Effector CD4-positive, alpha-beta T cell (primary cell): Measurements from ENCODE around the gene NUBPL.
"Not testable (repeated sequence)": the region's sequence is repeated elsewhere in the genome, so short reads cannot be mapped to it uniquely, and the experiment has no call there.

Experiments
- DNase-seq: peaks from one replicate; pipeline ENCODE4 v3.0.0-alpha.2; 2020

The NUBPL gene

DNA sequence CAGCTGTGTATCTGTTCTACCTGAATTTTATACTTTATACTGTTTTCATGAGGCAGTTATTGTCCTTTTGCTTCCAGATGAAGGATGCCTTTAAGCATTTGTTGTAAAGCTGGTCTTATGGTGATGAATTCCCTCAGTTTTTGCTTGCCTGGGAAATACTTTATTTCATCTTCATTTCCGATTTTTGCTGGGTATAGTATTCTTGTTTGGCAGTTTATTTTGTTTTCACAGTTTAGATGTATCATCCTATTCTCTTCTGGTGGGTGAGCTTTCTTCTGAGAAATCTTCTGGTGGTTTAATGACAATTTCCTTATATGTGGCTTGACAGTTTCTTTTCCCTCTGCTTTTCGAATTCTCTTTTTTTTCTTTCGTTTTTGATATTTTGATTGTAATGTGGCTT is 188.1 kb downstream of the NUBPL start:
- no peak for DNase-seq

DNA sequence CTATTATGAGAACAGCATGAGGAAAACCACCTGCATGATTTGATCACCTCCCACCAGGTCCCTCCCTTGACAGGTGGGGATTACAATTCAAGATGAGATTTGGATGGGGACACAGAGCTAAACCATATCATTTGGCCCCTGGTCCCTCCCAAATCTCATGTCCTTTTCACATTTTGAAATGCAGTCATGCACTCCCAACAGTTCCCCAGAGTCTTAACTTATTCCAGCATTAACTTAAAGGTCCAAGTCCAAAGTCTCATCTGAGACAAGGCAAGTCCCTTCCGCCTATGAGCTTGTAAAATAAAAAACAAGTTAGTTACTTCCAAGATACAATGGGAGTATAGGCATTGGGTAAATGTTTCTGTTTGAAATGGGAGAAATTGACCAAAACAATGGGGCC is 189.8 kb downstream of the NUBPL start:
- not testable (repeated sequence) for DNase-seq

DNA sequence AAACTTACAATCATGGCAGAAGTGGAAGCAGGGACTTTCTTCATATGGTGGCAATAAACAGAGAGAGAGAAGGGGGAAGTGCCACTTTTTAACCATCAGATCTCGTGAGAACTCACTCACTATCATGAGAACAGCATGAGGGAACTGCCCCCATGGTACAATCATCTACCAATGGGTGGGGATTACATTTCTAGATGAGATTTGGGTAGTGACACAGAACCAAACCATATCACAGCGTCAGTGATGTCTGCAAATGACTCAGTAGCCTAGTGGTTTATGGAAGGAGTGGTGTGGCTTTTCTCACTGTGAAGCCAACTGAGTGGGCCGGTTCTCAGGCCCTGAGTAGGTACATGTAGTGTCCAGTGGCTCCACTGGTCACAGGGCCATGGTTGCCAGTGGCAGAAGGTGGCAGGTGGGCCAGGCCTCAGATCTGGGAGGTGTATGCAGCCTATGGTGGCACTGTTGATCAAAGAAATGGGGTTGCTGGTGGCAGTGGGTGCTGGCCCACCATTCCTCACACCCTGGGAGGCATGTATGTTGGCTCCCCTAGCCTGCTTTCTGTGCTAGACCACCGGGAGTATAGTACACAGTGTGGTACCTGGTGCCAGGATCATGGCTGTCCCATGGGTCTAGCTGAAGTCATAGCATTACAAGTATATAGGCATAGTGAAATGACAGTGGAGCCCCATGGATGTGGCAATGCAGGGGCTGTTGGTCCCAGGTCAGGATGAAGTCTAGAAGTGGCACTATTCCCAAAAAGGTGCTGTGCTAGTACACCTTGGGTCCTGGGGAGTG is 191.9 kb downstream of the NUBPL start:
- no peak for DNase-seq

DNA sequence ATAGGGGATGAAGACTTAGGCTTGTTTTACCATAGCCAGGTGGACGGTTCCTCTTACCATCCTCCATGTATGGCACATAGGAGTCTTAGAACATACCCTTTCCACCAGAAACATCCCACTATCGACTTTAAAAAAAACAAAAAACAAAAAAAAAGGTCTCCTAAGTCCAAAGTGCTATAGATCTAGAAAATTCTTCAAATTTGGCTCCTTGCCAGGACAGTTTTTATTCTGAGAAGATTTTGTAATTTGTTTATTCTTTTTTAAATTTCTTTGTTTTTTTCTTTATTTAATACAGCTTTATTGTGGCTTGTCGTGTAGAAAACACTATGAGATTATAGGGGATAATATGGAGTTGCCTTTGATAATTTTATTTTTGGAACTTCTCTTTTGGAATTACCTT is 197.7 kb downstream of the NUBPL start:
- no peak for DNase-seq

DNA sequence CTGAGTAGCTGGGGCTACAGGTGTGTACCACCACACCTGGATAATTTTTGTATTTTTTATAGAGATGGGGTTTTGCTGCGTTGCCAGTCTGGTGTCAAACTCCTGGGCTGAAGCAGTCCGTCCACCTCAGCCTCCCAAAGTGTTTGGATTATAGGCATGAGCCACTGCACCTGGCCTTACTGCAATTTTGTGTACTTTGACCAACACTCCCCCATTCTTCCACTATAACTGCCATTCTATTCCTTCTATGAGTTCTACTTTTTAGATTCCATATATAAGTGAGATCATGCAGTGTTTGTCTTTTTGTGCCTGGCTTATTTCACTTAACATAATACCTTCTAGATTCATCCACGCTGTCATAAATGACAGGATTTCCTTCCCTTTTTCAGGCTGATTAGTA is 199.1 kb downstream of the NUBPL start:
- no peak for DNase-seq

DNA sequence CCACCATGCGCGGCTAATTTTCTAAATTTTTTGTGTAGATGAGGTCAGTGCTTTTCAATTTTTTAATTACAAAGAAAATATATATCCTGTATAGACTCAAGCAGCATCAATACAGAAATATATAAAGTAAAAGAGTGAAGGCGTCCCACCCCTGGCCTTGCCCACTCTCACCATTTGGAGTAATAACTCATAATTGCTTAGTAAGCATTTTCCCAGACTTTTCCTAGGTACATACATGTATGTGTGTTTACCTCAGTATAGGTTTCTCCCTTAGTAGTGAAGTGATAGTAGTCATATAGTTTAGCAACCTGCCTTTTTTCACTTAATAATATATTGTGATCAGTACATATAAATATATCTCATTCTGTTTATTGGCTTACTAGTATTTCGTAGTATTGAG is 200.1 kb downstream of the NUBPL start:
- no peak for DNase-seq

DNA sequence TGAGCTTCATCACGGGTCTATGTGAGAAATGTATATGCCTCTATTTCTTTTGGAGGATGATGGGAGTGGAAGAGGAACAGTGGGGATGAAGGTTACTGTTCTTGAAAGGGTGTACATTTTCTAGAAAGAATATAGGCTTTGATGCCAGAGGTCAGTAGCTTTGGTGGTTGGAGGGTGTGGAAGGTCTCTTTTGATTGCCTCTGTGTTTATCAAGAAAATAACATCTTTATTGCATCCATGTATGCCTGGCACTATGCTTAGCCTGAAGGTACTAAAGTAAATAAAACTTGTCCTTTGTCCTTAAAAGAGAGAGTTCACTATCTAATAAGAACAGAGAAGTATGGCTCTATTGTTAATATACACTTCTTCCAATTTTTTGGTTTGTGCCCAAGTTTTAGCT is 201.8 kb downstream of the NUBPL start:
- DNase-seq, result no peak

DNA sequence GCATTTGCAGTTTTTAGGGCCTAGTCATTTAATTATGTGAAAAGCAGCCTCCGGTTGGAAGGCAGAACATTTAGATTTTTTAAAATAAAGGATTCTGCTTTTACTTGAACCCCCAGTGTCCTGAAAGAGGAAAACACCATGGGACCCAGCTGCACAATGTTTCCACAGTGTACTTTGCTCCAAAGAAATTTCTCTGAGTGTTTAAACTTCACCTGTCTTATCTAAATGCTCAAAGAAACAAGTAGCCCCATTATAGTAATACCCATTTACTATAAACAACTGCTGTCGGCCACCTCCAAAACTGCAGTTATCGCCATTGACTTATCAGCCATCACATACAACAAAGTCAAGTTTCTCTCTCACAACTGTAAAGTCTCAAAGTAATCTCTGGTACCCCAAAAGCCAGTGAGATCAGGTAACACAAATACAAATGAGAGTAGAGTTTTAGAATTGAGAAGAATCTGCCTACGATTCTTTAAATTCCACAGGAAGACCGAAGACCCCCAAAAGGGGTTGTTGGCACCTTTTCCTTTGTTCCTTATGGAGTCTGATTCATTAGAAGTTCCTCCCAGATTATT is 205.2 kb downstream of the NUBPL start:
- no peak for DNase-seq

DNA sequence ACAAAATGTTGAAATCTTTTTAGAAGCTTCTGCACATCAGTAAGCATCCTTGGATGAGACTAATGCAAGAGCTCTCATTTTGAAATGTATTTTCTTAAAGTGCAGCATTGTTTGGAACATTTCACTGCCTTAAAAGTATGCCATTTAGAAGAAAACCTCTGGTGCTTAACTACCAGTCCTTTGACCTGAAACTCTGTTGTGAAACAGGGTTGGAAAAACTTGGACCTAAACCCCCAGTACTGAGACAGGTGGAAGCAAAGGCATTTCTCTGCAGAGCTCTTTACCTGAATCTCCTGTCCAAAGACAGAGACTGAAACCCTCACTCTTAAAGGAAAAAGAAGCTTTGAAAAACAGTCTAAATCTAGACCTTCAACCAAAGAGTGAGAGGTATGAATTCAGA is 207.2 kb downstream of the NUBPL start:
- DNase-seq, result no peak

DNA sequence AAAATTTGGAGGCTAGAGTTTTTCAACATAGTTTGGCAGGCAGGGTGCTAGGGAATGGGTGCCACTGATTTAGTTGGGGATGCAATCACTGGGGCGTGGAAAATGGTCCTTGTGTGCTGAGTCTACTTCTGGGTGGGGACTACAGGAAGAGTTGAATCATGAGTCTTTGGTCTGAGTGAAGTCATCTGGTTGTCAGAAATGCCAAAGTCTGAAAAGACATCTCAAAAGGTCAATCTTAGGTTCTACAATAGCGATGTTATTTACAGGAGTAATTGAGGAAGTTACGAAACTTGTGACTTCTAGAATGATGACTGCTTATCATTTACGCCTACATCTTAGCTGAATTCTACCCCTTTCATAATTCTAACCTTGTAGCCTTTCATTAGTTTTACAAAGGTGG is 209.1 kb downstream of the NUBPL start:
- DNase-seq, result no peak

DNA sequence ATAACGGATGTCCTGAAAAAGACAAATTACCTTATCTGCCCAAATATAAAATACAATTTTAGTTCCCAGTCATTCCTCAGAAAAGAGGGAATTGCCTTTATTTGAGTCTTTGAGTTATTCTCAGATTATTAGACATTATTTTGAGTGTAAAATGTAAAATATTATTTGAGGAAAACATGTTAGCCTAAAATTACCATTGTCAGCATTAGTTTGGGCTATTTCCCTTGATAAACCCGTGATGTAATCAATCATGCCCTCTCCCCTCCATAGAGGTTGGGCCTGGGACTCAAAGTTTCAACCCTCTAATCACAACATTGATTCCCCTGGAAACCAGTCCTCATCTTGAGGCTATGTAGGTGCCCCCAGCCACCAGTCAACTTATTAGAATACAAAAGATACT is 213.4 kb downstream of the NUBPL start:
- no peak for DNase-seq

DNA sequence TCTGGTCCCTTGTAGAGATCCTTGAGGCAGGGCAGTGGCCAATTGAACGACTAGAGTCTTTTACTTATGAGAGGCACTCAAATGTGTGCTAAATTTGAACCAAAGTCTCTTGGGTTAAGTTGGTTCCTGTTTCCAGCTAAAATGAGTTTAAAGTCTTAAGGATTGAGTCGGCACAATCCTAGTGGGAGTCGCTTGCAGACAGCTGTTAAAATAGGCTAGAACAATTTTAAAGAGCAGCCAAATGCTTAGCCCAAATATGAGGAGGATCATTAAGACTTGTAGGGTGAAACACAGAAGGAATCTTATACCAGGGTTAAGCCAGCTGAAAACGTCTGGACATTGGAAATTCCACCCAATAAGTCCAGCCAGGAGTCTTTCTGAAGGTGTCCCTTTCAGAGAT is 216.1 kb downstream of the NUBPL start:
- no peak for DNase-seq

DNA sequence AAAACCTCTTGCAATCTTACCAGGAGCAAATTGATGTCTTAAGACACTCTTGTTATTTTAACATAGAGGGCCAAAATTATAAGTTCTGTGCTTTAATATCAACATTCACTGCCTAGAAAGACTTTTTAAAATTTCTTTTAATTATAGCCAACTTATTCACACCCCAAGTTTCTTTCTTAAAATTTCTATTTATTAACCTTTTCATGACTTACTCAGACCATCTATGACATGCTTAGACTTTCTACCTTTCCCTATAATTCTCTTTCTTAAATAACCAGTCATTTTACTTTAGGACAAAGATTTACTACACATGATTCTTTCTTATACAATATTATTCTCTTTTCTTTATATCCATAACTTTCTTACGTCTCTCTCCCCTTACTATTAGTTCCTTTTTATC is 220.4 kb downstream of the NUBPL start:
- no peak for DNase-seq

DNA sequence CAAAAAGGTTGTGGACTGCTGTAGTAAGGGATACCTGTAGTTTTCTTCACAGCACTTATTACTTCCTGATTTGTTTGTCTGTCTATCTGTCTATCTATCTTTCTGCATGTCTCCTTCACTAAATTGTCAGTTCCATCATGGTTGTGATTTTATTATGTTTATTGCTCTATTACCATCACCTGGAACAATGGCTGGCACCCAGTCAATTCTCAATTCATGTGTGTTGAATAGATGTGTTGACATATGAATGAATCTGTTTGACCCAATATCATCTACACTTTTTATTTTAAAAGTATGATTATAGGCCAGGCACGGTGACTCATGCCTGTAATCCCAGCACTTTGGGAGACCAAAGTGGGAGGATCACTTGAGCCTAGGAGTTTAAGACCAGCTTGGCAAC is 224.4 kb downstream of the NUBPL start:
- no peak for DNase-seq

DNA sequence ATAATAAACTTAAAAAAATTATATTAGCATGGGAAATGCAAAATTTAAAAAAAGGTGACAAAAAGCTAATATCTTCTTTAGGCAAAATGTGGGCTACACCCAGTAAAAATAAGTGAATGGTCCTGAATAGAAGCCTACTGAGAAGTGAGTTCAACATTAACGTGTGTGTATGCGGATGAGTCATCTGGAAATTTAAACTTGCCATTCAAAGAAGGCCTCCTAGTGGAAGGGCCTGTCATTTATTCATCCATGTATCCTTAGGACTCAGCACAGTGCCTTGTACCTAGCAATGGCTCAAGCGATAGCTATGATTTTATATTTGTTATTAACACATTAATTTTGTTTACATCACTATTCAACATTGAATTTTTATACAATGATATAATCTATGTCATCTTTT is 226.2 kb downstream of the NUBPL start:
- no peak for DNase-seq

DNA sequence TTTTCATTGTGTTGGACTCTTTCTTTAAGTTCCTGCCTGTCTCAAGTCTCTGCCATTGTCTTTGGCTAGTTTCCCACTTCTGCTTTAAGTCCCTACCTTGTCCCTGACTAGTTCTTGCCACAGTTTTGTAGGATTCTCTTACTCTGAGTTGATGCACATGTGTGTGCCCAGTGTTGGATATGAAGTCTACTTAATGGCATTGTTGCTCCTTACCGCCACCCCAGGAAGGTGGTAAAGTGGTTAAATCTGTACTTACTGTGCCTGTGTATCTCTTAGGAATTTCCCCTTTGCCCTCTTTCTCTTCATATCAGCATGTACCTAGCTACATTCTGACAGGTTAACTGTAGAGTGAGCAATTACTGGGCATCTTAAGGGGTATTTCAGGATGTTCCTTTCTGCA is 227.1 kb downstream of the NUBPL start:
- DNase-seq, result no peak

DNA sequence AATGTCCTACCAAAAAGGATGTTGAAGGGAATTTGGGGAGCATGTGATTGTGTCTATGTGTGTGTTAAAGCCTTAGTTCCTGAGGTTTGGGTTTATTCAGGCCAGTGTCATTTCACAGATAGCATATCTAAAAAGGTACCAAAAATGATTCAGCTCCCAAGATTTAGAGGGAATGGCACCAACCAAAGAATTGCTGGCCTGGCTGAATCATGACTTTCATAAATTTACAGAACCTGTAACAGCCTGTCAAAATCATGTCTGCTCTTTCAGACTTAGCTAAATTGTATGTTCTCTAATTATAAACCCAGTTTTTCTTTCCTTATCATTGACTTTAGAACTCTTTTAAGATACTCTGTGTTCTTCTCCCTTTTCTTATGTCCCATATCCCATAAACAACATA is 231.5 kb downstream of the NUBPL start:
- DNase-seq, result no peak

DNA sequence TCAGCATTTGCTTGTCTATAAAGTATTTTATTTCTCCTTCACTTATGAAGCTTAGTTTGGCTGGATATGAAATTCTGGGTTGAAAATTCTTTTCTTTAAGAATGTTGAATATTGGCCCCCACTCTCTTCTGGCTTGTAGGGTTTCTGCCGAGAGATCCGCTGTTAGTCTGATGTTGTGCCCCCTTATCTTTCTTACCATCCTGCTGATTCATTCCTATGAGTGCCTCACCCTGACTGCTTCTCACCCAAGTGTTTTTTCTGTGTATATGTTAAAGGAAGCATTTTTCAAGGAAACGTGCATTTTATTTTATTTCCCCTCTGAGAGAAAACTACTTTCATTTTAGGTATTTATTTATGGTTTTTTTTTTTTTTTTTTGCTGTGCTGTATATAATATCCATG is 236.7 kb downstream of the NUBPL start:
- not testable (repeated sequence) for DNase-seq

DNA sequence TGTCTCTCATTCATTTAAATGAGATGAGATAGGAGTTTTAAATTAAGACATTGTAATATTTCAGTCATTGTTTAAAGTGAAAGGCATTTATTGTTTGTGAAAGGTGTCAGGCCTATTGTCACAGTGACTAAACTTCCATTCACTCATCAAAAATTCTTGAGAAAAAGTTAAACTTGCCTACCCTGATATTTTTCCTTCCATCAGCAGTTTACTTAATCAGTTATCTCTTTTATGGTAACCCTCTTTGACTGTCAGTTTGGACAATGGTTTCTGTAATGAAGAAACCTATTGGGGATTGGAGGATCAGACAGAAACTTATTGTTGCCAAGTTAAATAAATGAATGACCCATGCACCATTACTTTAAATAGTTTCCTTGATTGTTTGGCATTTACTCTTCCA is 241.6 kb downstream of the NUBPL start:
- no peak for DNase-seq

DNA sequence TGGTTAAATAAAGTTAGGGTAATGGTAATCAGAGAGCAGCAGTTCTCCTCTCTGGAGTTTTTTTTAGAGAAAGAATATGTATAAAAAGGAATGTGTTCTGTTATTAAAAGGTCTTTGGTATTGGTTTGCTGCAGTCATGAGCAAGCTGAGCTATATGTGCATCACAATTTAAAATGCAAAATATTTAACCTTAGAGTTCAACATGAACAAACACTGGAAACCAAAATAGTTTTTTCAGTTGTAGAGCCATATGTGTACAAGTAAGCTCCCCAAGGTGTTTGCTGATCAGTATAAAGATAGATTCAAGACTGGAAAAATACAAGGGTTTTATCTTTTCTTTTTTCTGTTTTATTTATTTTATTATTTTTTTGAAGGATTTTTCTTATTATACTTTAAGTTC is 245.0 kb downstream of the NUBPL start:
- DNase-seq, result no peak

DNA sequence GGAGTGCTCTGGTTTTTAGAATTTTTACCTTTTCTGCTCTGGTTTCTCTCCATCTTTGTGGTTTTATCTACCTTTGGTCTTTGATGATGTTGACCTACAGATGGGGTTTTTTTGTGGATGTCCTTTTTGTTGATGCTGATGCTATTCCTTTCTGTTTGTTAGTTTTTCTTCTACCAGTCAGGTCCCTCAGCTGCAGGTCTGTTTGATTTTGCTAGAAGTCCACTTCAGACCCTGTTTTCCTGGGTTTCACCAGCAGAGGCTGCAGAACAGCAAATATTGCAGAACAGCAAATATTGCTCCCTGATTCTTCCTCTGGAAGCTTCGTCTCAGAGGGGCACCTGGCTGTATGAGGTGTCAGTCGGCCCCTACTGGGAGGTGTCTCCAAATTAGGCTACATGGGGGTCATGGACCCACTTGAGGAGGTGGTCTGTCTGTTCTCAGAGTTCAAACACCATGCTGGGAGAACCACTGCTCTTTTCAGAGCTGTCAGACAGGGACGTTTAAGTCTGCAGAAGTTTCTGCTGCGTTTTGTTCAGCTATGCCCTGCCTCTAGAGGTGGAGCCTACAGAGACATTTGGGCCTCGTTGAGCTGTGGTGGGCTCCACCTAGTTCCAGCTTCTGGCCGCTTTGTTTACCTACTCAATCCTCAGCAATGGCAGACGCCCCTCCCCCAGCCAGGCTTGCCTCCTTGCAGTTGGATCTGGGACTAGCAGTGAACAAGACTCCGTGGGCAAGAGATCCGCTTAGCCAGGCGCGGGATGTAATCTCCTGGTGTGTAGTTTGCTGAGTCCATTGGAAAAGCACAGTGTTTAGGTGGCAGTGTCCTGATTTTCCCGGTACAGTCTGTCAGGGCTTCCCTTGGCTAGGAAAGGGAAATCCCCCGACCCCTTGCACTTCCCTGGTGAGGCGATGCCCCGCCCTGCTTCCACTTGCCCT is 250.8 kb downstream of the NUBPL start:
- not testable (repeated sequence) for DNase-seq

DNA sequence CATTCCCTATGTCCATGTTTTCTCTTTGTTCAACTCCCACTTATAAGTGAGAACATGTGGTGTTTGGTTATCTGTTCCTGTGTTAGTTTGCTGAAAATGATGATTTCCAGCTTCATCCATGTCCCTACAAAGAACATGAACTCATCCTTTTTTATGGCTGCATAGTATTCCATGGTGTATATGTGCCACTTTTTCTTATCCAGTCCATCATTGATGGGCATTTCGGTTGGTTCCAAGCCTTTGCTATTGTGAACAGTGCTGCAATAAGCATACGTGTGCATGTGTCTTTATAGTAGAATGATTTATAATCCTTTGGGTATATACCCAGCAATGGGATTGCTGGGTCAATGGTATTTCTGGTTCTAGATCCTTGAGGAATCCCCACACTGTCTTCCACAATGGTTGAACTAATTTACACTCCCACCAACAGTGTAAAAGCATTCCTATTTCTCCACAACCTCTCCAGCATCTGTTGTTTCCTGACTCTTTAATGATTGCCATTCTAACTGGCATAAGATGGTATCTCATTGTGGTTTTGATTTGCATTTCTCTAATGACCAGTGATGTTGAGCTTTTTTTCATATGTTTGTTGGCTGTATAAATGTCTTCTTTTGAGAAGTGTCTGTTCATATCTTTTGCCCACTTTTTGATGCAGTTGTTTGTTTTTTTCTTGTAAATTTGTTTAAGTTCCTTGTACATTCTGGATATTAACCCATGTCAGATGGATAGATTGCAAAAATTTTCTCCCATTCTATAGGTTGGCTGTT is 252.7 kb downstream of the NUBPL start:
- not testable (repeated sequence) for DNase-seq

DNA sequence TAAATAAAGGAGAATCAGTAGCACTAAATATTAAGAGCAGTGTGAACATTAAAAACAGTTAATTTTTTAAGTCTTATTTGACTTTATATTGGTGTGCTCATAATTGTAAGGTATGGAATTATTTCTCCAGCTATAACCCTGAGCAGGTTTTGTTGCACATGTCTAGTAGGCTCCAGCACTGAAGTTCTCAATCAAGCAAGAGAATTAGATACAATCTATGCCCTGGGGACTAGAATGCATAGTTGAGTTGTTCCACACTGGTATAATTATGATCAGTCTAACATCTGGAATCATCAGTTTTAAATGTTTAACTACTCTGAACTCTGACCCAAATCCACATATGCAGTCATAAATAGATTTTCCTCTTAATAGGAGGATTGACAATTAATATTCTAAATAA is 258.1 kb downstream of the NUBPL start:
- DNase-seq, result no peak
